ENCODE results near the gene TMEM18.

GRCh38 chr2:720842-721241 lies 43.6 kb upstream of the TMEM18 start:
- no peak for TF ChIP-seq CTCF (IDR thresholded peaks at IDR 0.05; ENCODE audit: low read length)
- no peak for TF ChIP-seq EZH2 (optimal IDR thresholded peaks at IDR 0.05; ENCODE audit: low read depth, low read length)
- TF ChIP-seq EZH2phosphoT487 (IDR thresholded peaks at IDR 0.05; ENCODE audit: low read length), result no peak

All from MM.1S (cell line).